Activated CD4-positive, alpha-beta T cell treated with anti-CD3 and anti-CD28 coated beads for 36 hours (primary cell): ENCODE measurements around the gene ALG3. TPM values are rescaled to one million over a fixed set of nuclear protein-coding genes. Genes with fewer than 3 reads are reported as not detected.

Experiments
- ATAC-seq: fragments of 200-7000 bp; cut with Tn5 transposase; one replicate; pipeline ENCODE4 v1.10.0; 2021; ENCODE audit warnings: mild to moderate bottlenecking, moderate library complexity
- CTCF ChIA-PET: fragments of 350-600 bp; sonication (Branson Sonifier 250); formaldehyde crosslinking; loops from one replicate; lab custom pipeline; 2021; ENCODE audit warnings: antibody characterized with exemption; lab: Charles Lee
- POLR2A ChIA-PET: fragments of 350-600 bp; sonication (Branson Sonifier 250); formaldehyde crosslinking; loops from one replicate; lab custom pipeline; 2021; ENCODE audit warnings: antibody characterized with exemption, inconsistent platforms; lab: Charles Lee
- DNase-seq: peaks from one replicate; pipeline ENCODE4 v3.0.0-alpha.2; 2020
- H3K27ac Mint-ChIP-seq: one replicate; pipeline ENCODE4 v1.8.0; 2021; ENCODE audit warnings: mixed read lengths
- H3K27me3 Mint-ChIP-seq: one replicate; pipeline ENCODE4 v1.8.0; 2021; ENCODE audit warnings: mixed read lengths
- H3K36me3 Mint-ChIP-seq: one replicate; pipeline ENCODE4 v1.8.0; 2021; ENCODE audit warnings: low read depth, mixed read lengths
- H3K4me1 Mint-ChIP-seq: one replicate; pipeline ENCODE4 v1.8.0; 2021; ENCODE audit warnings: mixed read lengths
- H3K4me3 Mint-ChIP-seq: one replicate; pipeline ENCODE4 v1.8.0; 2021; ENCODE audit warnings: mild to moderate bottlenecking, moderate library complexity, mixed read lengths
- H3K9me3 Mint-ChIP-seq: one replicate; pipeline ENCODE4 v1.8.0; 2021; ENCODE audit warnings: low read depth, mixed read lengths
- intact Hi-C, 2 experiments: fragments of 100-400 bp; cut with DNase I in 1 of 2; cut with micrococcal nuclease in 1 of 2; formaldehyde crosslinking; loops; one replicate each; pipeline versions ENCODE4 v1.14.2 to v1.15.1; 2022 to 2024; cut with DNase I, micrococcal nuclease
- total RNA-seq, 2 experiments: library from RNA; stranded (reverse); gene quantifications; one replicate each; pipeline ENCODE4 v1.2.3, GENCODE V29; 2021

Gene ALG3
- total RNA-seq, 2 experiments from 2014 or later: 39.9 to 40.9 TPM

DNA sequence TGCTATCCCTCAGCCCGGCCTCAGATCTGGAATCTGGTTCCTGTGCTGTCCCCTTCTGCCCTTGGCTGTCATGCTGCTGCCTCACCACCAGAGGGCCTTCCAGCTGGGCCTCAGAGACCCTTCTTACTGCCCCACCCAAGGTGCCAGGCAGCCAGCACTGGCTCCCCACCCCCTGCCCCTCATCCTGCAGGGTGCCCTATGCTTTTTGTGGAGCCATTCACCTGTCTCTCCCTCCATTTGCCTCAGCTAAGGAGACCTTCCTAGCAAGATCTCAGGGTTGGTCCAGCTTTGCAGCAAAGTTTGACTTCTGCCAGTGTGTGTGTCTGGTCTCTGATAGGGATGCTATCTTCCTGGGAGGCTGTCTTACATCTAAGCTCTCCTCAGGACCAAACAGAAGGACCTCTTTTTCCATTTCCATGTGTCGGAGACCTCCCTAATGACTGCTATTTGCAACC, 21.3 kb downstream of the ALG3 start:
- POLR2A ChIA-PET: interaction anchor here (0.8 kb wide), 1 partner anchor 22 kb away, joined by 4 read pairs; the partner anchor contains the start of gene EEF1AKMT4
- ATAC-seq (peak; percentile 56), DNase-seq (peak; percentile 68)
- H3K36me3 Mint-ChIP-seq: no peaks in the 10 kb centered on the region
- intact Hi-C loops: loop anchor here (1.0 to 2.0 kb wide), 3 partner anchors 22 to 62 kb away; partner anchors contain the start of gene EEF1AKMT4 (in 1 of the 2)
- H3K27me3 Mint-ChIP-seq: peaks cover 48% of the 10 kb centered on the region
- H3K9me3 Mint-ChIP-seq: no peaks in the 10 kb centered on the region
- CTCF ChIA-PET: interaction anchor here (0.5 to 3.7 kb wide), 44 partner anchors 9 to 1318 kb away, joined by 3 to 33 read pairs (median 4); partner anchors contain the start of genes ALG3, AP2M1, CAMK2N2 and EEF1AKMT4
- peaks cover 6% of the 10 kb centered on the region for H3K4me1 Mint-ChIP-seq
- H3K27ac Mint-ChIP-seq: no peak overlapping the region
- H3K4me3 Mint-ChIP-seq: no peak overlapping the region

DNA sequence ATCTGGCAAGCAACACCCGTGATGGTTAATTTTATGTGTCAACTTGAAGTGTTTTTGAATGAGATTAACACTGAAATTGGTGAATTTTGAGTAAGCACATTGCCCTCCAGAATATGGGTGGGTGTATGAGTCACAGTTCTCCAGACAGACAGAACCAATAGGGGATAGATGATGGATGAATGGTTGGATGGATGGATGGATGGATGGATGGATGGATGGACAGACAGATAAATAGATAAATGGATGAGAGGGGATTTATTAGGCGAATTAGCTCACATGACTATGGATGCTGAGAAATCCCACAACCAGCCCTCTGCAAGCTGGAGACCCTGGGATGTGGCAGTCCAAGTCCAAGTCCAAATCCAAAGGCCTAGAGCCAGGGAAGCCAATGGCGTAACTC, 24.8 kb downstream of the ALG3 start:
- Mint-ChIP-seq H3K4me3 (no peak overlapping the region), H3K9me3 (no peaks in the 10 kb centered on the region), H3K4me1 (peaks cover 2% of the 10 kb centered on the region), H3K27ac (no peak overlapping the region), H3K36me3 (no peaks in the 10 kb centered on the region), H3K27me3 (peaks cover 33% of the 10 kb centered on the region)
- POLR2A ChIA-PET: no interaction called here
- ATAC-seq (no peak), DNase-seq (no peak)
- intact Hi-C loops: no loop called here
- CTCF ChIA-PET: interaction anchor here (1.3 kb wide), 1 partner anchor 109 kb away, joined by 4 read pairs; no protein-coding TSS in a partner anchor

DNA sequence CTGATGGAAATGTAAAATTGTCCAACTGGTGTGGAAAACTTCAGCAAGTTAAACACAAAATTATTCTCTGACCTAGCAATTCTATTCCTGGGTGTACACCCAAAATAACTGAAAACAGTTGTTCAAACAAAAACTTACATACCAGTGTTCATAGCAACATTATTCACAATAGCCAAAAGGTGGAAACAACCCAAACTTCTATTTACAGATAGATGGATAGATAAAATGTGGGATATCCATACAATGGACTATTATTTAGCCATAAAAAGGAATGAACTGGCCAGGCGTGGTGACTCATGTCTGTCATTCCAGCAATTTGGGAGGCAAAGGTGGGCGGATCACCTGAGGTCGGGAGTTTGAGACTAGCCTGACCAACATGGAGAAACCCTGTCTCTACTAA, 26.2 kb downstream of the ALG3 start:
- Mint-ChIP-seq H3K27ac (no peak overlapping the region), H3K36me3 (no peaks in the 10 kb centered on the region), H3K27me3 (peaks cover 19% of the 10 kb centered on the region), H3K9me3 (no peaks in the 10 kb centered on the region), H3K4me3 (no peak overlapping the region), H3K4me1 (no peaks in the 10 kb centered on the region)
- DNase-seq (no peak), ATAC-seq (no peak)
- ChIA-PET POLR2A (no interaction called here), CTCF (no interaction called here)
- intact Hi-C loops: no loop called here

DNA sequence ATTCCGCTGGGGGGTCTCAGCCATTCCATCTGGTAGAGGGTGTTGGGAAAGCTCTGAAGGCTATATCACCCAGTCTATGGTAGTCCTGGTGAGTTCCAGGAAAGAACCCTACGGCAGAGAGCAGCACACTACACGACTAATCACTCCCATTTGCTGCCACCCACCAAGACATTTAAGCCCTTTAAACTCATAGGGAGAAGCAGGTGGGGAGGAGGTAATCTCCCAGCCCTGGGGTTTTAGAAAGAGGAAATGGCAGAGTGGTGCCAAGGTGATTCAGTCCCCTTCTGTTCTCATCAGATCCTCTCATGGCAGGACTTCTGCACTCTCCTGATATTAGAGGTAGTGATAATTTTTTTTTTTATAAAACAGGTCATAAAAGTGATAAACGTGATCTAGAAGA, 29.9 kb downstream of the ALG3 start:
- Mint-ChIP-seq H3K27ac (no peak overlapping the region), H3K36me3 (no peaks in the 10 kb centered on the region), H3K27me3 (peaks cover 10% of the 10 kb centered on the region), H3K9me3 (no peaks in the 10 kb centered on the region), H3K4me3 (no peak overlapping the region), H3K4me1 (no peaks in the 10 kb centered on the region)
- intact Hi-C loops: no loop called here
- DNase-seq: no peak
- ATAC-seq: no peak
- CTCF ChIA-PET: interaction anchor here (1.8 kb wide), 1 partner anchor 9 kb away, joined by 6 read pairs; no protein-coding TSS in a partner anchor
- POLR2A ChIA-PET: no interaction called here

DNA sequence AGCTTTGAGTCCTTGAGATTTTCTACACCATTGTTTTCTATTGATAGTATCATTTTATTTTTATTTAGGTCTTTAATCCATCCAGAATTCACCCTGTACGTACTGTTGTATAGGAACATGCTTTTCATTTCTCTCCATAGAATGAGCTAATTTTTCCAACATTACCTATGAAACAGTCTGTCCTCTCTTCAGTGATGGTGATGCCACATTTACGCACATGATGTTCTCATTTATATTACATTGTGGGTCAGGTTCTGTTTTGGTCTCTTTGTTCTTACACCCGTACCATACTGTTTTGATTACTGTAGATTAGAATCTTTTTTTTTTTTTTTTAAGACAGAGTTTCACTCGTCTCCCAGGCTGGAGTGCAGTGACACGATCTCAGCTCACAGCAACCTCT, 37.0 kb downstream of the ALG3 start:
- no peaks in the 10 kb centered on the region for H3K36me3 Mint-ChIP-seq
- no peak overlapping the region for H3K27ac Mint-ChIP-seq
- POLR2A ChIA-PET: no interaction called here
- no peaks in the 10 kb centered on the region for H3K4me1 Mint-ChIP-seq
- DNase-seq (no peak), ATAC-seq (no peak)
- no peaks in the 10 kb centered on the region for H3K9me3 Mint-ChIP-seq
- no peak overlapping the region for H3K4me3 Mint-ChIP-seq
- peaks cover 10% of the 10 kb centered on the region for H3K27me3 Mint-ChIP-seq
- intact Hi-C loops: no loop called here
- CTCF ChIA-PET: interaction anchor here (2.6 kb wide), 1 partner anchor 16 kb away, joined by 14 read pairs; no protein-coding TSS in a partner anchor

DNA sequence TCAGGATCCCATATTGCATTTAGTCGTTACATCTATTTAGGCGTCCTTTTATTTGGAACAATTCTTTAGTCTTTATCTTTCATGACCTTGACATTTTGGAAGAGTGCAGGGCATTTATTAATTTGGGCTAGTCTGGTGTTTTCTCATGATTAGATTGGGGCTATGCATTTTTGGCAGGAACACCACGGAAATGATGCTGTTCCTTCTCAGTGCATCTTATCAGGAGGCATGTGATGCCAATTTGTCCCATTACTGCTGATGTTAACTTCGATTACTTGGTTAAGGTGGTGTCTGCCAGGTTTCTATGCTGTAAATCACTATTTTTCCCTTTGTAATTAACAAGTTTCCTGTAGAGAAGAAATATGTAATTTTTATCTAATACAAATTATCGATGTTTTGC, 37.5 kb downstream of the ALG3 start:
- intact Hi-C loops: no loop called here
- H3K27ac Mint-ChIP-seq: no peak overlapping the region
- H3K4me3 Mint-ChIP-seq: no peak overlapping the region
- CTCF ChIA-PET: interaction anchor here (2.6 kb wide), 1 partner anchor 16 kb away, joined by 14 read pairs; no protein-coding TSS in a partner anchor
- H3K9me3 Mint-ChIP-seq: no peaks in the 10 kb centered on the region
- no peak for ATAC-seq
- DNase-seq: no peak
- H3K4me1 Mint-ChIP-seq: no peaks in the 10 kb centered on the region
- peaks cover 14% of the 10 kb centered on the region for H3K27me3 Mint-ChIP-seq
- POLR2A ChIA-PET: no interaction called here
- no peaks in the 10 kb centered on the region for H3K36me3 Mint-ChIP-seq

DNA sequence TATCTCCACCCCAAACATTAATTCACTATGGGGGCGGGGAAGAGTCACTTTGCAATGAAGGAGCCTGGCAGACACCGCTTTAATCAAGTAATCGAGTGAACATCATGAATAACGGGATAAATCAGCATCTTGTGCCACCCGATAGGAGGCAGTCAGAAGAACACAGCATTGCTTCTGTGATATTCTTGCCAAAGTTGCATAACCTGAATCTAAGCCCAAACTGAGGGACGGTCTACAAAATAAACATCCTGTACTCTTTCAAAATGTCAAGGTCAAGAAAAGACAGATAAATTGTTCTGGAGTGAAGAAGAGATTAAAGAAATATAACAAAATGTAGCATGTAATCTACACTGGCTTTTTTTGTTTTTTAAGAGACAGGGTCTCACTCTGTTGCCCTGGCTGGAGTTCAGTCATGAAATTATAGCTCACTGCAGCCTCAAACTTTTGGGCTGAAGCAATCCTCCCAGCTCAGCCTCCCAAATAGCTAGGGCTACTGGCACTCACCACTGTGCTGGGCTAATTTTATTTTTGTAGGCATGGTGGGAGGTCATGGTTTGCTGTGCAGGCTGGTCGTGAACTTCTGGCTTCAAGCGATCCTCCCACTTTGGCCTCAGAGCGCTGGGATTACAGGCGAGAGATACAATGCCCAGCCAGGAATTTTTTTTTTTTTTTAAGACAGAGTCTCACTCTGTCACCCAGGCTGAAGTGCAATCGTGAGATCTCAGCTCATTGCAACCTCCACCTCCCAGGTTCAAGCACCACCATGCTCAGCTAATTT, 39.4 kb downstream of the ALG3 start:
- no peaks in the 10 kb centered on the region for H3K36me3 Mint-ChIP-seq
- ATAC-seq (no peak), DNase-seq (no peak)
- no peaks in the 10 kb centered on the region for H3K9me3 Mint-ChIP-seq
- no peaks in the 10 kb centered on the region for H3K4me1 Mint-ChIP-seq
- no peak overlapping the region for H3K27ac Mint-ChIP-seq
- no peak overlapping the region for H3K4me3 Mint-ChIP-seq
- peaks cover 15% of the 10 kb centered on the region for H3K27me3 Mint-ChIP-seq
- CTCF ChIA-PET: interaction anchor here (0.8 to 2.6 kb wide), 4 partner anchors 18 to 664 kb away, joined by 3 to 14 read pairs (median 4); no protein-coding TSS in a partner anchor
- intact Hi-C loops: no loop called here
- POLR2A ChIA-PET: no interaction called here

DNA sequence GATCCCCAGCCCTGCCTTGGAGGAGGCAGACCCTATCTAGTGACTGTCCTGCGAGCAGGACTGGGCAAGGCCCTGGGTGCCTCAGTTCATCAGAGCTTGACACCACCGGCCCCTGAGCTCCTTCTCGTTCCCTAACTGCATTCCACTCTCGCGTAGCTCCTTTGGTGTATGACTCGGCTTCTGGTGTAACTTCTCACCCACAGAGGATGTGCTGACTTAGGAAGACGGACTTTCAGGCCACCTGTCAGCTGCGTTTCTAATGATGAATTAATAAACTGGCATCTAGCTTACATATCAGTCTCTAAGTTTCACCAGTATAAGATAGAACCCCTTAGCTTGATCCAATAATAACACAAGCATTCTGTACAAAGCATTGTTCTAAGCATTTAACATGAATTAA, 45.2 kb downstream of the ALG3 start:
- H3K36me3 Mint-ChIP-seq: no peaks in the 10 kb centered on the region

DNA sequence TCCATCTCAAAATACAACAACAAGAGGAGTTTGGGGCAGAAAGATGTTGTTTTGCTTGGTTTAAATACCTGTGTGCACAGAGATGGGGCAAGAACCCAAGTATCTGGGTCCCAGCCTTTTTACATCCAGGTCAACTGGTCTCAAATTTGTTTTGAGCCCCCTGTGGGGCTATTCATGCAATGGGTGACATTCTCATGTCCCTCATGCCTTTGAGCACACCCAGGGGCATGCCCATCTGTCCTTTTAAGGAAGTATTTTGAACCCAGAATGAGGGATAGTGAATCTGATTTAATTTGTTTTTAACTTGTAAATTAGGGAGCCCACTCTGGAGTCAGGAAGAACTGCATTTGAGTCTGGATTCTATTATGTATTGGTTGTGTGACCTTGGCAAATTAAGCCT, 47.9 kb downstream of the ALG3 start:
- H3K9me3 Mint-ChIP-seq: no peaks in the 10 kb centered on the region
- no peak overlapping the region for H3K4me3 Mint-ChIP-seq
- peaks cover 3% of the 10 kb centered on the region for H3K27me3 Mint-ChIP-seq
- ATAC-seq (no peak), DNase-seq (no peak)
- POLR2A ChIA-PET: no interaction called here
- H3K4me1 Mint-ChIP-seq: no peaks in the 10 kb centered on the region
- no peaks in the 10 kb centered on the region for H3K36me3 Mint-ChIP-seq
- CTCF ChIA-PET: no interaction called here
- no peak overlapping the region for H3K27ac Mint-ChIP-seq
- intact Hi-C loops: no loop called here

More for the DNA sequence above, 45.2 kb downstream of the ALG3 start:
- no peak for ATAC-seq
- no peak for DNase-seq
- Mint-ChIP-seq H3K27me3 (peaks cover 15% of the 10 kb centered on the region), H3K9me3 (no peaks in the 10 kb centered on the region), H3K4me1 (no peaks in the 10 kb centered on the region), H3K4me3 (no peak overlapping the region), H3K27ac (no peak overlapping the region)
- POLR2A ChIA-PET: no interaction called here
- intact Hi-C loops: no loop called here
- CTCF ChIA-PET: interaction anchor here (0.6 to 1.3 kb wide), 2 partner anchors 24 to 46 kb away, joined by 3 to 4 read pairs; partner anchors contain the start of gene EEF1AKMT4

DNA sequence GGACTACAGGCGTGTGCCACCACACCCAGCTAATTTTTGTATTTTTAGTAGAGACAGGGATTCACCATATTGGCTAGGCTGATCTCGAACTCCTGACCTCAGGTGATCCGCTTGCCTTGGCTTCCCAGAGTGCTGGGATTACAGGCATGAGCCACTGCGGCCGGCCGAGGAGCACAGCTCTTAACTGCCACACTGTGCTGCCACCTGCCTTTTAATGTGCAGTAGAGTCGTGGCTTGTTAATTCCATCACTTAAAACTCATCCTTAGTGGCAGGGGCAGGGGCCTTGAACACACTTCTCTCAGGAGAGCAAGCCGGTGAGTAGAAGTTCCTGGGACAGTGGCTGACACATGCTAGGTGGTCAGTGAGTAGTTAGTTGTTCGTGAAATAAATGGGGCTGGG, 50.3 kb downstream of the ALG3 start:
- DNase-seq (no peak), ATAC-seq (no peak)
- no peak overlapping the region for H3K4me3 Mint-ChIP-seq
- no peak overlapping the region for H3K27ac Mint-ChIP-seq
- H3K36me3 Mint-ChIP-seq: peaks cover 3% of the 10 kb centered on the region
- no peaks in the 10 kb centered on the region for H3K4me1 Mint-ChIP-seq
- CTCF ChIA-PET: interaction anchor here (1.2 to 1.5 kb wide), 2 partner anchors 29 kb away, joined by 5 to 7 read pairs; no protein-coding TSS in a partner anchor
- H3K9me3 Mint-ChIP-seq: no peaks in the 10 kb centered on the region
- no peaks in the 10 kb centered on the region for H3K27me3 Mint-ChIP-seq
- intact Hi-C loops: no loop called here
- POLR2A ChIA-PET: no interaction called here

DNA sequence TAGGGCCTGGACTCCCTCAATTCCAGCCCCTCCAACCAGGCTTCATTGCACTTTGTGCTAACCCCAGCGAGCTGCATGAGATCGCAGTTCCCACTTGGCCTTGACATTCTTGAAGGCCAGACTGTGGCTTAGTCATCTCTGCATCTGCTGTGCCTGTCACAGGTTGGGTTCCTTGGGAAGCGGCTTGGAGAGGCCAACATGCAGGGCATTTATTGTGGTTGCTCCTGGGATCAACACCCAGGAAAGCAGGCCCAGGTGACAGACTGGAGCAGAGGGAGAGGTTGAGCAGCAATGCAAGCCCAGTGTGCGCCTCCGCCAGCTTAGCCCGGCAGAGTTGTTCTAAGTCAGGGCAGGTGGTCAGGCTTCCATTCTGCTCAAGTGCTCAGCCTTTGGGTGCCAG, 52.2 kb downstream of the ALG3 start:
- POLR2A ChIA-PET: interaction anchor here (1.9 kb wide), 1 partner anchor 10 kb away, joined by 4 read pairs; no protein-coding TSS in a partner anchor
- Mint-ChIP-seq H3K9me3 (no peaks in the 10 kb centered on the region), H3K27me3 (no peaks in the 10 kb centered on the region), H3K27ac (no peak overlapping the region), H3K36me3 (peaks cover 15% of the 10 kb centered on the region), H3K4me1 (no peaks in the 10 kb centered on the region), H3K4me3 (no peak overlapping the region)
- no peak for ATAC-seq
- no peak for DNase-seq
- CTCF ChIA-PET: no interaction called here
- intact Hi-C loops: loop anchor here in 1 of 2 experiments (1.0 kb wide), 1 partner anchor 8 kb away; no protein-coding TSS in a partner anchor
